GM12865 (cell line): ENCODE results near the gene TRIM46.

ENCODE experiments used
- DNase-seq: peaks from one replicate; pipeline ENCODE4 v3.0.0; 2010; ENCODE audit warnings: low read depth
- H3K4me3 ChIP-seq: 2 replicates; pipeline ENCODE4 v1.5.1; 2011; ENCODE audit warnings: mild to moderate bottlenecking, low read depth, low read length, control low read depth
- TF ChIP-seq, protein P1 (sequence below): IDR thresholded peaks from 2 replicates; pipeline ENCODE4 v1.5.1; 2011; ENCODE audit warnings: low read length, control low read depth, low read depth, inconsistent platforms; ENCODE audit not compliant: insufficient read depth; ENCODE audit errors: missing control alignments

The TRIM46 gene

DNA sequence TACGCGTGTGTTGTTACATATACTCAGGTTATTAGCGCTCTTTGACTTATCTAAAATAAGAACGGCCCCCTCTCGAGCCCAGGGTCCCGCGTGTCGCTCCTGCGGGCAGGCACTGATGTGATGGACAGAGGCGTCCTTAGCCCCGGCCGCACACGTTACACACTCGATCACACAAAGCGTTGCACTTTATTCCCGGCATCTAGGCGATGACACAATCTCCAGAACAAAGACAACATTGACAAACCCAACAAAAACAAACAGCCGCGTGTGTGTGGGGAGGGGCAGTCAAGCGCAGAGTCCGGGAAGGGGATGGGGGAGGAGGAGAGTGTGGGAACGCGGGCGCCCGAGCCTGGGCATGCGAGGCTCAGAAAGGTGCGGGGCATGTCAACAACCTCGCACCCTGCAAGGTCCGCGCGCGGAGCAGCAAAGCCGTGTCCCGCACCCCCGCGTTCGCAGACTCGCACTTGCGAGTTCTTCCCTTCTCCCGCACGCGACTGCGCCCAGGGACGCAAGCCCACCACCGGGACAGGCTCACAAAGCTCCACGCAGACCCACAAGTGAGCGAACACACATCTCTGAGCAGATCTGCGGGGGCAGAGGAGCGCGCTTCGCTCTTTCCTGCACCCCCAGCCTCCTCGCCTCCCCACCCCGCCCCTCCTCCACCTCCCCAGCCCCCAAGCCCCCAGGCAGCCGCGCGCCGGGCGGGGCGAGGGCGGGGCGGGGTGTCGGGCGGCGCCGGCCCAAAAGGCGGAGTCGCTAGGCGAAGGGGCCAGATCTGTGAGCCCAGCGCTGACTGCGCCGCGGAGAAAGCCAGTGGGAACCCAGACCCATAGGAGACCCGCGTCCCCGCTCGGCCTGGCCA lies 46.3 kb upstream of the TRIM46 start, which contains the start of gene EFNA1:
Gene EFNA1, plus strand, starts transcription at position 772 of the 862 bp plus-strand sequence. CDS start 102 bp downstream, outside the sequence.
- TF ChIP-seq, protein P1, sequence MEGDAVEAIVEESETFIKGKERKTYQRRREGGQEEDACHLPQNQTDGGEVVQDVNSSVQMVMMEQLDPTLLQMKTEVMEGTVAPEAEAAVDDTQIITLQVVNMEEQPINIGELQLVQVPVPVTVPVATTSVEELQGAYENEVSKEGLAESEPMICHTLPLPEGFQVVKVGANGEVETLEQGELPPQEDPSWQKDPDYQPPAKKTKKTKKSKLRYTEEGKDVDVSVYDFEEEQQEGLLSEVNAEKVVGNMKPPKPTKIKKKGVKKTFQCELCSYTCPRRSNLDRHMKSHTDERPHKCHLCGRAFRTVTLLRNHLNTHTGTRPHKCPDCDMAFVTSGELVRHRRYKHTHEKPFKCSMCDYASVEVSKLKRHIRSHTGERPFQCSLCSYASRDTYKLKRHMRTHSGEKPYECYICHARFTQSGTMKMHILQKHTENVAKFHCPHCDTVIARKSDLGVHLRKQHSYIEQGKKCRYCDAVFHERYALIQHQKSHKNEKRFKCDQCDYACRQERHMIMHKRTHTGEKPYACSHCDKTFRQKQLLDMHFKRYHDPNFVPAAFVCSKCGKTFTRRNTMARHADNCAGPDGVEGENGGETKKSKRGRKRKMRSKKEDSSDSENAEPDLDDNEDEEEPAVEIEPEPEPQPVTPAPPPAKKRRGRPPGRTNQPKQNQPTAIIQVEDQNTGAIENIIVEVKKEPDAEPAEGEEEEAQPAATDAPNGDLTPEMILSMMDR, result no peak
- H3K4me3 ChIP-seq, result peak within 1 kb of the TSS; percentile 22
- no peak for DNase-seq

DNA sequence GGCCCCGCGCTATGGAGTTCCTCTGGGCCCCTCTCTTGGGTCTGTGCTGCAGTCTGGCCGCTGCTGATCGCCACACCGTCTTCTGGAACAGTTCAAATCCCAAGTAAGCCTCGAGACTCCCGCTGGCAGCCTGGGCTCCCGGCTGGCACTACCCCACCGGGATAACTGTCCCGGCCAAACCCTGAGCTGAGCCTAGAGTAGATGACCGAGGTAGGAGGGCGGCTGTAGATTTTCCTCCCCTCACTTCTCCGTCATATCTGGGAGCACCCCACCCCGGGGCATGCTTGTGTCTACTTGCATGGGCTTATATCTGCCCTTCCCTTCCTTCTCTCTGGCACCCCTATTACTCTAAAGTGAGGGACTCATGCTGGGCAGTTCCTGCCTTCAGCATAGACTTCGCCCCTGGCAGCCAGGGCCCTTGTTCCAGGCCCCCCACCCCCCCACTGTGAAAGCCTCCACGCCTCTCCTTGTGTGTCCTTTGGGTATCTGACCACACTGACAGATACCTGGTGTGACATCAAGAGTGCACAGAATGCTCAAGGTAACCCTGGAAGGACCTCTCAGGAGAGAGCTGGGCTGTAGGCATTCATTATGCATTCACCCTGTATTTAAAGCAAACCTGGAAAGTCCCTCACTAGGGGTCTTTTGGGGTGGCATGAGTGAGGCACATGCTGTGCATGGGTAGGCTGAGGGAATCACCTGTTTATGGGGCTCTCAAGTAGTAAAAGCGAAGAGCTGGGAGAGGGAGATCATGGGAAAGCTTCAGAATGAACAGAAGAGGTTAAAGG lies 45.5 kb upstream of the TRIM46 start:
- no peak for DNase-seq

DNA sequence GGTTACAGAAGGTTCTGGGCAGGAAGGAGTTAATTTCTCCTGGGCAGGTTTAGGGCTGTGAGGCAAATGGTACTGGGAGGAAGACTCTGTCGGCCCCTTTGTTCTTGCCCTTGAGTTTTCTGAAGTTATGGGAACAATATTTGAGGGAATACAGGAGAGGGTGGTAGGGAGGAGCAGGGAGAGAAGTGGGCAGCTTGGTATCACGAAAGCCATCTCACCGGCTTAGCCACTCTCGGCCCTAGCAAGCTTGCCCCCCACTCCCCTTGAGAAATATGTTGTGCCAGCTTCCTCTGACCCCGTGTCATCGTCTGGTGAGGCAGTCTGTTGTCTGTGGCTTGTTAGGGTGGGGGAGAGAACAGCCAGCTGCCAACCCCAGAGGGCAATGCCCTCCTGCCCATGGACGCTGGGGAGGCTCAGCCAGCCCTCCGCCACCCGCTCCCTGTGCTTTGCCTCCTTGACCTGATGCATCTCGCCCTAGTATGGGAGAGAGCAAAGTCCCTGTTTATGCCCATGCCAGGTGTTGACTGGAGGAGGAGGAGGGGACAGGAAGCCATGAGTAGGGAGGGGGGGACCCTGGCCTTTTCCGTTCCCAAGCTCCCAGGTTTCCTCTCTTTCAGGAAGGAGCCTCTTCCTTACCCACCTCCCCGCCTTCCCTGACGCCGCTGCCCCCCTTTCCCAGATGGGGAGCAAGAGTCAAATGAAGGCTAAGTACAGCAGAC lies 44.7 kb upstream of the TRIM46 start:
- H3K4me3 ChIP-seq, result no peak overlapping the region
- DNase-seq, result no peak
- TF ChIP-seq, protein P1, result no peak

More for the DNA sequence above, 45.5 kb upstream of the TRIM46 start:
- no peak overlapping the region for H3K4me3 ChIP-seq
- TF ChIP-seq, protein P1, result no peak

DNA sequence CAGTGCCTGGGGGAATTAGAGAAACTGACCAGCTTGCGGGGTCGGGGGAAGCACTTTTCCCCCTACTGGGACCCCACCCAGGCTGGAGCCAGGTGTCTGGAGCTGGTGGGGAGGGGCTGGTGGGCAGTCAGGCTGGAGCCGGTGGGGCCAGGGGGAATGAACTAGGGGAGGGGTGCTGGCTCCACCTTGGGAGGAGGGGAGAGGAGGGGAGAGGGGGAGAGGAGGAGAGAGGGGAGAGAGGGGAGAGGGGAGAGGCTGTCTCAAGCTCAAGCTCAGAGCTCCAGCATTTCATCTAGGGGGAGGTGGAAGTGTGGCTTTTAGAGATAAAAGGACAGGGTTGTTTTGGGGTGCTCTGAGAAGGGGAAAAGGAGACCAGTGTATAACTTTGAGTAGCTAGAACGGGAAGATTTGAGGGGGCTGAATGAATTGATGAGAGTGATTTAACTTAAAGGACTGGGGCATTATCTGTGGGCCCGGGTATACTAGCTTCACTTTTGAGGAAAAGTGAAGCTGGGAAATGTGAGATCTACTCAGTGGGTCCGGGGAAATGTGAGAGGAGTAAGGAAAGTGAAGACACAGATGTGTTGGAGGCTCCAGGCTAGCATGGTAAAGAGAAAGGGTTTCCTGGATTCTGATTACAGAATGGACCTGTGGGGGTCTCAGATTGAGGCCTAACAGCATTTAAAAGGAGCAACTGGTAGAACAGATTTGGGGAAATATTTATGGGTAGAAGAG lies 43.2 kb upstream of the TRIM46 start:
- DNase-seq, result no peak
- TF ChIP-seq, protein P1, result no peak
- H3K4me3 ChIP-seq, result no peak overlapping the region

DNA sequence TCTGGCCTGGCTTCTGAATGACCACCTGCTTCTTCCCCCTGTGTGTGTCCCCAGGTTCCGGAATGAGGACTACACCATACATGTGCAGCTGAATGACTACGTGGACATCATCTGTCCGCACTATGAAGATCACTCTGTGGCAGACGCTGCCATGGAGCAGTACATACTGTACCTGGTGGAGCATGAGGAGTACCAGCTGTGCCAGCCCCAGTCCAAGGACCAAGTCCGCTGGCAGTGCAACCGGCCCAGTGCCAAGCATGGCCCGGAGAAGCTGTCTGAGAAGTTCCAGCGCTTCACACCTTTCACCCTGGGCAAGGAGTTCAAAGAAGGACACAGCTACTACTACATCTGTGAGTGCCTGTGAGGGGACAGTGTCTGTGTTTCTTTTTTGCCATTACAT lies 42.4 kb upstream of the TRIM46 start:
- no peak for DNase-seq
- TF ChIP-seq, protein P1, result no peak
- no peak overlapping the region for H3K4me3 ChIP-seq

DNA sequence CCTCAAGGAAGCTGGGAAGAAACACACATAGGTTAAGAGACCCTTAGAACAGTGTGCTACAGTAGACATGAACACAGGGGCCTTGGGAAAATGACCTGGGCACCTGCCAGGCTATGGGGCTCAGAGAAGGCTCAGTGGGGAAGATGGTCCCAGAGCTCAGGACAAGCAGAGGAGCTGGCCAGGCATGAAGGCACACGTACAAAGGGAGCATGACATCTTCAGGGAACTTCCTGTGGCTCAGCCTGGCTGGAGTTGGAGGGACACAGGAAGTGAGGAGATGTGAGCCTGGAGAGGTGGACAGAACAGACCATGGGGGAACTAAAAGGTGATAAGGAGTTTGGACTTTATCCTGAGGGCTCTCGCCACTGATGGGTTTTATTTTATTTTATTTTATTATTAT lies 41.8 kb upstream of the TRIM46 start:
- TF ChIP-seq, protein P1, result no peak
- no peak for DNase-seq
- no peak overlapping the region for H3K4me3 ChIP-seq
